ENCODE measurements around the gene DHX8. TPM values are rescaled to one million over a fixed set of nuclear protein-coding genes. Genes with fewer than 3 reads are reported as not detected.

Gene DHX8
- total and polyA plus RNA-seq, 2 donors (not counting 3 experiments of a cell fraction or from before 2014, with no cell fraction given) = 34.9 to 65.6 TPM

DNA sequence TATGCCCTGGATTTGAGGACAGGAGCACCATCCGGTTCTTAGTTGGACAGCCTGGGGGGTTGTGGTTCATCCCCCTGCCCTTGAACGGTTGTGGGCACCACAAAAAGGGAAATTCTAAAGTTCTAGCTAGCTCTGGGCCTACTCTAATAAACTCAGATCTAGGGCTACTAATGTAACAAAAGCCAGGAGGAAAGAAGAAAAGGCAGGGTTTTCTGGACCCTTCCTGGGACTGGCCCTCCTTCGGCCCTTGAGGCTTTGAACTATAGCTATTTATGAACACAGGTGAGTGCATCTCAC is 47.3 kb downstream of the DHX8 start:
- no peaks in the 10 kb centered on the region for H4K20me1 ChIP-seq (replicated peaks; ENCODE audit: control insufficient read depth, extremely low read depth, insufficient read depth, low read length)
- H3K36me3 ChIP-seq (ENCODE audit: control insufficient read depth in 2 of 2, extremely low read depth in 1 of 2, insufficient read depth in 2 of 2, low read length in 2 of 2) = peaks cover 0 to 4% of the 10 kb centered on the region in 2 experiments
- CTCF ChIA-PET = interaction anchor here (1.3 to 2.1 kb wide), 6 partner anchors 11 to 143 kb away, joined by 3 to 12 read pairs (median 8); partner anchors contain the start of gene ETV4
- DNase-seq (ENCODE audit: low read depth, low spot score) (no peak), FAIRE-seq (no peak)
- no peaks in the 10 kb centered on the region for H3K9me1 ChIP-seq (replicated peaks; ENCODE audit: control insufficient read depth, extremely low read depth, insufficient read depth, low read length)
- POLR2A ChIA-PET = interaction anchor here (0.7 to 1.1 kb wide), 3 partner anchors 13 to 170 kb away, joined by 3 to 6 read pairs (median 4); no protein-coding TSS in a partner anchor
- intact Hi-C loops (cut with micrococcal nuclease) = no loop called here
- H2AFZ ChIP-seq (ENCODE audit: low read depth, low read length) = peak overlapping the region; percentile 32
- H3K4me2 ChIP-seq (ENCODE audit: insufficient read depth, low read length) = peak overlapping the region; percentile 52
- no peaks in the 10 kb centered on the region for H3K79me2 ChIP-seq (ENCODE audit: control insufficient read depth, insufficient read depth, low read length)
- TSS peak; percentile 40 for BruUV-seq (replicated peaks)
- H3K27me3 ChIP-seq (ENCODE audit: control insufficient read depth in 2 of 2, insufficient read depth in 2 of 2, low read length in 2 of 2) = no peaks in the 10 kb centered on the region
- H3K4me3 ChIP-seq (replicated peaks in 1 of 3; ENCODE audit: insufficient read depth in 1 of 3, low read depth in 1 of 3, low read length in 3 of 3) = no peak overlapping the region
- no peaks in the 10 kb centered on the region for H3K9me3 ChIP-seq (replicated peaks; ENCODE audit: control insufficient read depth, insufficient read depth, low read length)
- TF ChIP-seq MYC (IDR thresholded peaks at IDR 0.05; ENCODE audit: low read depth, low read length) = no peak
- TF ChIP-seq, protein P1, sequence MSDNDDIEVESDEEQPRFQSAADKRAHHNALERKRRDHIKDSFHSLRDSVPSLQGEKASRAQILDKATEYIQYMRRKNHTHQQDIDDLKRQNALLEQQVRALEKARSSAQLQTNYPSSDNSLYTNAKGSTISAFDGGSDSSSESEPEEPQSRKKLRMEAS (IDR thresholded peaks at IDR 0.05; ENCODE audit: insufficient read depth, insufficient read length) = no peak
- peak overlapping the region; percentile 47 for H3K9ac ChIP-seq (replicated peaks; ENCODE audit: extremely low read depth, insufficient read depth, low read length)
- dilution Hi-C loops (cut with MboI; ENCODE audit: extremely low pct_ligation_motif_present, low sequenced_read_pairs) = no loop called here
- peak overlapping the region; percentile 83 for H3K27ac ChIP-seq (ENCODE audit: insufficient read depth, low read depth, low read length)
- H3K4me1 ChIP-seq (ENCODE audit: control insufficient read depth, extremely low read depth, insufficient read depth, low read length) = peaks cover 24% of the 10 kb centered on the region

DNA sequence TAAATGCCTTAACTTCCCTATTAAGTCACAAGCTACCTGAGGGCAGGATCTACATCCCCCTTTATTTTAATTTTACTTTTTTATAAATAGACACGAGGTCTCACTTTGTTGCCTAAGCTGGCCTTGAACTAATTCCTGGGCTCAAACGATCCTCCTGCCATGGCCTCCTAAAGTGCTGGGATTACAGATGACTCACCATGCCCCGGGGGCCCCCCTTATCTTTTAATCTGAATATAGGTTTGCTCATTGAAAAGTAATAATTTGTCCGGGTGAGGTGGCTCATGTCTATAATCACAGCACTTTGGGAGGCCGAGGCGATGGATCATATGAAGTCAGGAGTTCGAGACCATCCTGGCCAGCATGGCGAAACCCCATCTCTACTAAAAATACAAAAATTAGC is 48.2 kb downstream of the DHX8 start:
- POLR2A ChIA-PET = interaction anchor here (1.0 kb wide), 1 partner anchor 171 kb away, joined by 4 read pairs; no protein-coding TSS in a partner anchor

More for the DNA sequence above, 48.2 kb downstream of the DHX8 start:
- no TSS peak for BruUV-seq (replicated peaks)
- peaks cover 28% of the 10 kb centered on the region for H3K4me1 ChIP-seq (ENCODE audit: control insufficient read depth, extremely low read depth, insufficient read depth, low read length)
- dilution Hi-C loops (cut with MboI; ENCODE audit: extremely low pct_ligation_motif_present, low sequenced_read_pairs) = no loop called here
- no peaks in the 10 kb centered on the region for H3K9me3 ChIP-seq (replicated peaks; ENCODE audit: control insufficient read depth, insufficient read depth, low read length)
- H3K27ac ChIP-seq (ENCODE audit: insufficient read depth, low read depth, low read length) = no peak overlapping the region
- CTCF ChIA-PET = interaction anchor here (2.1 kb wide), 1 partner anchor 15 kb away, joined by 12 read pairs; the partner anchor contains the start of gene ETV4
- no peaks in the 10 kb centered on the region for H3K79me2 ChIP-seq (ENCODE audit: control insufficient read depth, insufficient read depth, low read length)
- peak; percentile 42 for FAIRE-seq
- H3K4me3 ChIP-seq (replicated peaks in 1 of 3; ENCODE audit: insufficient read depth in 1 of 3, low read depth in 1 of 3, low read length in 3 of 3) = no peak overlapping the region
- peaks cover 0 to 4% of the 10 kb centered on the region in 2 experiments for H3K36me3 ChIP-seq (ENCODE audit: control insufficient read depth in 2 of 2, extremely low read depth in 1 of 2, insufficient read depth in 2 of 2, low read length in 2 of 2)
- H3K9me1 ChIP-seq (replicated peaks; ENCODE audit: control insufficient read depth, extremely low read depth, insufficient read depth, low read length) = no peaks in the 10 kb centered on the region
- intact Hi-C loops (cut with micrococcal nuclease) = no loop called here
- no peak overlapping the region for H3K9ac ChIP-seq (replicated peaks; ENCODE audit: extremely low read depth, insufficient read depth, low read length)
- TF ChIP-seq JUN (IDR thresholded peaks at IDR 0.05; ENCODE audit: borderline replicate concordance, insufficient read depth, insufficient read length, low read depth) (no peak), EZH2 (IDR thresholded peaks at IDR 0.05; ENCODE audit: borderline replicate concordance, low read depth, low read length, severe bottlenecking) (no peak), FOS (IDR thresholded peaks at IDR 0.05; ENCODE audit: borderline replicate concordance, insufficient read depth, low read length) (no peak), MYC (IDR thresholded peaks at IDR 0.05; ENCODE audit: low read depth, low read length) (no peak)
- TF ChIP-seq, protein P1 (IDR thresholded peaks at IDR 0.05; ENCODE audit: insufficient read depth, insufficient read length) = no peak
- H3K27me3 ChIP-seq (ENCODE audit: control insufficient read depth in 2 of 2, insufficient read depth in 2 of 2, low read length in 2 of 2) = no peaks in the 10 kb centered on the region
- no peak for DNase-seq (ENCODE audit: low read depth, low spot score)
- H4K20me1 ChIP-seq (replicated peaks; ENCODE audit: control insufficient read depth, extremely low read depth, insufficient read depth, low read length) = no peaks in the 10 kb centered on the region
- H3K4me2 ChIP-seq (ENCODE audit: insufficient read depth, low read length) = no peak overlapping the region
- no peak overlapping the region for H2AFZ ChIP-seq (ENCODE audit: low read depth, low read length)
